ENCODE results near the gene IRF8. TPM values are rescaled to one million over a fixed set of nuclear protein-coding genes. Genes with fewer than 3 reads are reported as not detected.

The IRF8 gene
- polyA plus RNA-seq, 1 of the 3 experiments (the other 2 are of a cell fraction) = not detected

DNA sequence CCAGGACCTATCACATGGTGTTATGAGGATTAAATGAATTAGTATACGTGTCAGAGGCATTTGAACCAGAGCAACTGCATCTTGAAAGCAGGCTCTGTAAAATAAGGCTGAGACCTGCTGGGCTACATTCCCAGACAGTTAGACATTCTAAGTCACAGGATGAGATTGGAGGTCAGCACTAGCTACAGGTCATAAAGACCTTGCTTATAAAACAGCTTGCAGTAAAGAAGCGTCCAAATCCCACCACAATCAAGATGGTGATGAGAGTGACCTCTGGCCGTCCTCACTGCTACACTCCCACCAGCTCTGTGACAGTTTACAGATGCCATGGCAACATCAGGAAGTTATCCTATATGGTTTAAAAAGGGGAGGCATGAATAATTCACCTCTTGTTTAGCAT lies 71.8 kb downstream of the IRF8 start:
- Histone ChIP-seq H3K4me1 (ENCODE audit: control insufficient read depth in 1 of 2, insufficient read depth in 2 of 2, low read depth in 1 of 2, low read length in 1 of 2) (no peaks in the 10 kb centered on the region), H3K9ac (no peak overlapping the region), H3K4me2 (no peak overlapping the region), H2AFZ (ENCODE audit: low read depth) (no peak overlapping the region), H3K9me2 (no peaks in the 10 kb centered on the region), H3K27ac (ENCODE audit: low read depth in 2 of 2, low read length in 1 of 2) (no peak overlapping the region), H3K9me3 (no peaks in the 10 kb centered on the region), H4K20me1 (ENCODE audit: insufficient read depth) (no peaks in the 10 kb centered on the region), H3F3A (replicated peaks; ENCODE audit: insufficient read depth) (no peaks in the 10 kb centered on the region), H3K79me2 (ENCODE audit: insufficient read depth) (no peaks in the 10 kb centered on the region), H3K36me3 (replicated peaks in 1 of 2; ENCODE audit: control insufficient read depth in 1 of 2, insufficient read depth in 2 of 2, low read length in 1 of 2) (no peaks in the 10 kb centered on the region), H3K4me3 (ENCODE audit: low read depth in 2 of 2, low read length in 1 of 2) (no peak overlapping the region), H3K27me3 (ENCODE audit: insufficient read depth) (peaks cover 44% of the 10 kb centered on the region)
- 2% methylated on average over 3 of the region's 3 CpGs for WGBS (ENCODE audit: low lambda C conversion rate)
- no peak for DNase-seq
- CTCF ChIA-PET = interaction anchor here (1.5 kb wide), 1 partner anchor 149 kb away, joined by 5 read pairs; no protein-coding TSS in a partner anchor
- POLR2A ChIA-PET = no interaction called here
- TF ChIP-seq TEAD4 (IDR thresholded peaks at IDR 0.05; ENCODE audit: borderline replicate concordance, insufficient read depth) = no peak
- TF ChIP-seq, protein P1, sequence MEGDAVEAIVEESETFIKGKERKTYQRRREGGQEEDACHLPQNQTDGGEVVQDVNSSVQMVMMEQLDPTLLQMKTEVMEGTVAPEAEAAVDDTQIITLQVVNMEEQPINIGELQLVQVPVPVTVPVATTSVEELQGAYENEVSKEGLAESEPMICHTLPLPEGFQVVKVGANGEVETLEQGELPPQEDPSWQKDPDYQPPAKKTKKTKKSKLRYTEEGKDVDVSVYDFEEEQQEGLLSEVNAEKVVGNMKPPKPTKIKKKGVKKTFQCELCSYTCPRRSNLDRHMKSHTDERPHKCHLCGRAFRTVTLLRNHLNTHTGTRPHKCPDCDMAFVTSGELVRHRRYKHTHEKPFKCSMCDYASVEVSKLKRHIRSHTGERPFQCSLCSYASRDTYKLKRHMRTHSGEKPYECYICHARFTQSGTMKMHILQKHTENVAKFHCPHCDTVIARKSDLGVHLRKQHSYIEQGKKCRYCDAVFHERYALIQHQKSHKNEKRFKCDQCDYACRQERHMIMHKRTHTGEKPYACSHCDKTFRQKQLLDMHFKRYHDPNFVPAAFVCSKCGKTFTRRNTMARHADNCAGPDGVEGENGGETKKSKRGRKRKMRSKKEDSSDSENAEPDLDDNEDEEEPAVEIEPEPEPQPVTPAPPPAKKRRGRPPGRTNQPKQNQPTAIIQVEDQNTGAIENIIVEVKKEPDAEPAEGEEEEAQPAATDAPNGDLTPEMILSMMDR (IDR thresholded peaks at IDR 0.05) = no peak
- TF ChIP-seq, protein P2, sequence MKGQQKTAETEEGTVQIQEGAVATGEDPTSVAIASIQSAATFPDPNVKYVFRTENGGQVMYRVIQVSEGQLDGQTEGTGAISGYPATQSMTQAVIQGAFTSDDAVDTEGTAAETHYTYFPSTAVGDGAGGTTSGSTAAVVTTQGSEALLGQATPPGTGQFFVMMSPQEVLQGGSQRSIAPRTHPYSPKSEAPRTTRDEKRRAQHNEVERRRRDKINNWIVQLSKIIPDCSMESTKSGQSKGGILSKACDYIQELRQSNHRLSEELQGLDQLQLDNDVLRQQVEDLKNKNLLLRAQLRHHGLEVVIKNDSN (IDR thresholded peaks at IDR 0.05; ENCODE audit: borderline replicate concordance, low read depth) = no peak
- no peak for TF ChIP-seq SIN3A (IDR thresholded peaks at IDR 0.05; ENCODE audit: borderline replicate concordance, low read depth, low read length)
- no peak for TF ChIP-seq RAD21 (IDR thresholded peaks at IDR 0.05; ENCODE audit: low read length)
- TF ChIP-seq NRF1 (IDR thresholded peaks at IDR 0.05; ENCODE audit: low read depth, low read length) = no peak
- TF ChIP-seq, protein P3, sequence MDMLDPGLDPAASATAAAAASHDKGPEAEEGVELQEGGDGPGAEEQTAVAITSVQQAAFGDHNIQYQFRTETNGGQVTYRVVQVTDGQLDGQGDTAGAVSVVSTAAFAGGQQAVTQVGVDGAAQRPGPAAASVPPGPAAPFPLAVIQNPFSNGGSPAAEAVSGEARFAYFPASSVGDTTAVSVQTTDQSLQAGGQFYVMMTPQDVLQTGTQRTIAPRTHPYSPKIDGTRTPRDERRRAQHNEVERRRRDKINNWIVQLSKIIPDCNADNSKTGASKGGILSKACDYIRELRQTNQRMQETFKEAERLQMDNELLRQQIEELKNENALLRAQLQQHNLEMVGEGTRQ (IDR thresholded peaks at IDR 0.05; ENCODE audit: borderline replicate concordance, low read depth, low read length) = no peak
- TF ChIP-seq ELF1 (IDR thresholded peaks at IDR 0.05) = no peak
- no peak for TF ChIP-seq FOXJ3 (CRISPR knock-in tag; IDR thresholded peaks at IDR 0.05)
- TF ChIP-seq MXI1 (IDR thresholded peaks at IDR 0.05; ENCODE audit: low read depth, low read length) = no peak
- TF ChIP-seq YY1 (IDR thresholded peaks at IDR 0.05; ENCODE audit: low read depth) = no peak
- TF ChIP-seq, protein P4, sequence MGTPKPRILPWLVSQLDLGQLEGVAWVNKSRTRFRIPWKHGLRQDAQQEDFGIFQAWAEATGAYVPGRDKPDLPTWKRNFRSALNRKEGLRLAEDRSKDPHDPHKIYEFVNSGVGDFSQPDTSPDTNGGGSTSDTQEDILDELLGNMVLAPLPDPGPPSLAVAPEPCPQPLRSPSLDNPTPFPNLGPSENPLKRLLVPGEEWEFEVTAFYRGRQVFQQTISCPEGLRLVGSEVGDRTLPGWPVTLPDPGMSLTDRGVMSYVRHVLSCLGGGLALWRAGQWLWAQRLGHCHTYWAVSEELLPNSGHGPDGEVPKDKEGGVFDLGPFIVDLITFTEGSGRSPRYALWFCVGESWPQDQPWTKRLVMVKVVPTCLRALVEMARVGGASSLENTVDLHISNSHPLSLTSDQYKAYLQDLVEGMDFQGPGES (IDR thresholded peaks at IDR 0.05; ENCODE audit: low read depth, low read length) = no peak

Small RNAs within 50 kb of the gene (small RNA-seq; reads per million reads assigned to genes)
- 0 reads per million in 7 experiments for gene MIR6774

Other genes with a start within 250 kb of the IRF8 start
- gene GINS2, start 210.2 kb upstream of the IRF8 start, polyA plus RNA-seq (2012; rRNA removed) = 8.4 and 9.0 TPM in 2 replicates
- 15.9 and 27.2 TPM in 2 replicates for gene C16orf74, start 148.1 kb upstream of the IRF8 start, polyA plus RNA-seq (2012; rRNA removed)
- gene EMC8, start 99.6 kb upstream of the IRF8 start, polyA plus RNA-seq (2012; rRNA removed) = 45.9 and 52.9 TPM in 2 replicates
- gene COX4I1, start 99.5 kb upstream of the IRF8 start, polyA plus RNA-seq (2012; rRNA removed) = 1,138 and 1,294 TPM in 2 replicates

Data from SK-N-SH (cell line).